Activated T-helper 9 cell treated with anti-CD3 and anti-CD28 coated beads, Interleukin-2, amount 50 U/mL, for 16 hours (primary cell): Measurements from ENCODE around the gene SLC2A2.
A peak's percentile ranks its signal among the peaks of the same experiment; 100 is the strongest.

Experiments
- DNase-seq: peaks from one replicate; pipeline ENCODE4 v3.0.0-alpha.2; 2020; ENCODE audit warnings: low read depth

SLC2A2 gene

DNA sequence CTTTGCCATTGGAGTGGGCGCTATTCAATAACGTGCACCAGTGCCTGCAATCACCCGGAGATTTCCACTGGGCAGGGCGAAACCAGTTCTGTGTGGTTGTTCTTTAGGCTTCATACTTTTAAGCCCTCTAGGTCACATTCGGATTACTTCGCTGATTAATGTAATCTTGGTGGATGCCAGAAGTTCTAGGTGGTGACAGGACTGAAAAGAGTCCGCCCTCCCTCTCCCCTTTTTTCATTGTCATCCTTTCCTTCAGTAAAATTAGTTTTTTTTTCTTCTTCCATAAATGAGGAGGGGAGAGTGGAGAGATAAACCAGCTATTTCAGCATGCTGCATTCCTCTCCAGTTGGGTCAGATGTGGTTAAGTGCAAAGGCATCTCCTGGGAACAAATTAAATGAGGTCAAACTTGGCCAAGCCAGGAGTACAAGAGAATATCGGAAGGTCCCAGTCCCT is 2.3 kb upstream of the SLC2A2 start:
- DNase-seq, result no peak

GRCh38 chr3:171028025-171028778 is 1.7 kb upstream of the SLC2A2 start:
- DNase-seq, result peak; percentile 2

DNA sequence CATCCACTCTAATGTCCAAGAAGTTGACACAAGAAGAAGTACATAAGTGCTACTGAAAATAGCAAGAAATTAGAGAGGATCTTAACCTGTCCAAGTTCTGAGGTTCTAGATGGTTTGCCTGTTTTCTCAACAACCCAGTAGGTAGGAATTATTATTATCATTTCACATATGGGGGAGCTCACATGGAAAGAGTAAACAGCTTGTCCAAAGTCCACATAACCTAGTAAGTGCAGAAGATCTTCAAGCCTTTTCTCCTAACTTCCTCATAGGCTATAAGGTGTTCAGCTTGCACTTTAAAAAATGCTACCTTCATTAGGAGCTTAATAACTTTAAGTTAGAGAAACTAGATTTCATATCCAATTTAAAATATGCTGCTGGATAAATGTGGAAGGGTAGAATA is 3.0 kb downstream of the SLC2A2 start:
- no peak for DNase-seq

GRCh38 chr3:171021377-171021776 is 5.1 kb downstream of the SLC2A2 start:
- no peak for DNase-seq

- DNase-seq, result no peak
Observed at GRCh38 chr3:171018156-171018935, 8.2 kb downstream of the SLC2A2 start.

- no peak for DNase-seq
Observed at GRCh38 chr3:171013822-171014748, 12.4 kb downstream of the SLC2A2 start.

- DNase-seq, result no peak
Observed at GRCh38 chr3:171011873-171012336, 14.6 kb downstream of the SLC2A2 start.

GRCh38 chr3:171011109-171011872 is 15.2 kb downstream of the SLC2A2 start:
- no peak for DNase-seq

- no peak for DNase-seq
Observed at GRCh38 chr3:171007316-171007715, 19.2 kb downstream of the SLC2A2 start.

DNA sequence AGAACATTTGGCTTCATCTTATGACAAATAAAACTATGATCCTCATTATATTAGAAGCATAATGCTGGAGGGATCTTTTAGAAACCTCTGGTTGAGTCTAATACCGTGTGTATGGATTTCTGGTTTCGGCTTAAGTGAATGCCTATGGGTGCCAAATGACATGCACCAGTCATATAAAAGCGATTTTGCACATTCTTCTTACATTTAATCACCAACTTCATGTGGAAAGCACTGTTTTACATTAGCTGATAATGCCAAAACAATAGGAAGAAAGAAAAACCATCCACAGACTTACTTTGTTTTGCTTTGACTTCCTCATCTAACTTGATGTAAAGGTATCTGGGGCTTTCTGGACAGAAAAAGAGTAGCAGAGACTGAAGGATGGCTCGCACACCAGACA is 20.9 kb downstream of the SLC2A2 start:
- no peak for DNase-seq

GRCh38 chr3:171001957-171002694 is 24.4 kb downstream of the SLC2A2 start:
- no peak for DNase-seq

DNA sequence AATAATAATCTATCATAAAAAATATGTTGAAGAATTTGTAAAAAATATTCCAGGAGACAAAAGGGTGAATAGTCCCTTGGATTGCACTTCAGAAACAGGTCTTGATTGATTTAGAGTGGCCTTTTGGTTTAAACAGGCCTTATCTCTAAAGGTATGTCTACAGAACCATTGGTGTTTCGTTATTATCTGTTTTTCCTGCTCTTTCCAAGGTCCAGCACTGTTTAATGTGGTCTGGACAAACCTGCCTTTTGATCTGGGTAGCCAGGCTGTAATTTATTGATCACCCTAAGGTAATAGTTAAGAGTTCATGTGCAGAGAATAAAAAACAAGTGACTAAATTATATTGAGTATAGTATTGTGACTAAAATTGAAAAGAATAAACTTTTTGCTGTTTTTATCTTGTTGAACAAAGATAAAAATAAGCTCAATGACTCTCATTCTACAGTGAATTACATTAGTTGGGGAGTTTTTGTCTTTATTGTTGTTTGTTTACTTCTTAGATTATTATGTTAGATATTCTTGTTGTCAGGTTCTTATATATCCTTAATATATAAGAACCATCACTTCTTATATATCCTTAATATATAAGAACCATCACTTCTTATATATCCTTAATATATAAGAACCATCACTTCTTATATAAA is 25.1 kb downstream of the SLC2A2 start:
- DNase-seq, result no peak

GRCh38 chr3:171000281-171000680 is 26.2 kb downstream of the SLC2A2 start:
- DNase-seq, result no peak

- DNase-seq, result no peak
Observed at GRCh38 chr3:170999737-171000242, 26.7 kb downstream of the SLC2A2 start.

- DNase-seq, result no peak
Observed at GRCh38 chr3:170997961-170998913, 28.3 kb downstream of the SLC2A2 start.

GRCh38 chr3:170992854-170993253 is 33.7 kb downstream of the SLC2A2 start:
- DNase-seq, result no peak

- DNase-seq, result no peak
Observed at GRCh38 chr3:170991664-170992063, 34.9 kb downstream of the SLC2A2 start.

DNA sequence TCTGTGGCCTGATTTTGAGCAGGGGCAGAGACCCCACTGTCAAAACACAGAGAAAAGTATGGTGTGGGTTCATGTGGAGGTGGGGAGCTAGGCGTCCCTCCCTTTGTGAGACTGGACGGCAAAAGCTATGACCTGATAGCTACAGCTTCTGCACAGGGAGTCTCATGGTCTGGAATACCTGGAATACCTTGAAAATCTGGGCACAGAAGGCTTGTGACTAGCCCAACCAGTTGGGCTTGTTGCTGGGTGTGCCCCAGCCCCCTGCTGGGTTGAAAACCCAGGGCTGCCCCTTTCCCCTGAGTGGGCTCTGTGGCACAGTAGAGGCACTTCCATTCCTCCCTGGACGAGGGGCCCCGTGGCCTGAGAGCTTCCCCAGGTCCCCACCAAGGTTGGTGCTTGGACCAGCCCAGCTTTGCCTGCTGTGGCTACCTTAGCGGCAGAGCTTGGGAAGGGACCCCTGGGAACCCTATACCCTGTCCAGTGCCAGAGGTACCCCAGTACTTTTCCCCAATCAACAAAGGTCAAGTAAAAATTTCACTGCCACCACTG is 37.3 kb downstream of the SLC2A2 start:
- DNase-seq, result no peak
